WI38 (cell line): Measurements from ENCODE around the gene LRRK1.

ENCODE experiments used
- H3K4me3 ChIP-seq: 2 replicates; pipeline ENCODE4 v1.5.1; 2011; ENCODE audit warnings: low read depth, mild to moderate bottlenecking, control low read depth, low read length
- TF ChIP-seq, protein P1 (sequence below): IDR thresholded peaks from 2 replicates; pipeline ENCODE4 v1.5.1; 2012; ENCODE audit warnings: low read depth, mild to moderate bottlenecking, control low read depth, low read length

LRRK1 gene

GRCh38 chr15:100988857-100989256, 69.7 kb downstream of the LRRK1 start:
- TF ChIP-seq, protein P1, sequence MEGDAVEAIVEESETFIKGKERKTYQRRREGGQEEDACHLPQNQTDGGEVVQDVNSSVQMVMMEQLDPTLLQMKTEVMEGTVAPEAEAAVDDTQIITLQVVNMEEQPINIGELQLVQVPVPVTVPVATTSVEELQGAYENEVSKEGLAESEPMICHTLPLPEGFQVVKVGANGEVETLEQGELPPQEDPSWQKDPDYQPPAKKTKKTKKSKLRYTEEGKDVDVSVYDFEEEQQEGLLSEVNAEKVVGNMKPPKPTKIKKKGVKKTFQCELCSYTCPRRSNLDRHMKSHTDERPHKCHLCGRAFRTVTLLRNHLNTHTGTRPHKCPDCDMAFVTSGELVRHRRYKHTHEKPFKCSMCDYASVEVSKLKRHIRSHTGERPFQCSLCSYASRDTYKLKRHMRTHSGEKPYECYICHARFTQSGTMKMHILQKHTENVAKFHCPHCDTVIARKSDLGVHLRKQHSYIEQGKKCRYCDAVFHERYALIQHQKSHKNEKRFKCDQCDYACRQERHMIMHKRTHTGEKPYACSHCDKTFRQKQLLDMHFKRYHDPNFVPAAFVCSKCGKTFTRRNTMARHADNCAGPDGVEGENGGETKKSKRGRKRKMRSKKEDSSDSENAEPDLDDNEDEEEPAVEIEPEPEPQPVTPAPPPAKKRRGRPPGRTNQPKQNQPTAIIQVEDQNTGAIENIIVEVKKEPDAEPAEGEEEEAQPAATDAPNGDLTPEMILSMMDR = no peak
- H3K4me3 ChIP-seq = no peak overlapping the region

DNA sequence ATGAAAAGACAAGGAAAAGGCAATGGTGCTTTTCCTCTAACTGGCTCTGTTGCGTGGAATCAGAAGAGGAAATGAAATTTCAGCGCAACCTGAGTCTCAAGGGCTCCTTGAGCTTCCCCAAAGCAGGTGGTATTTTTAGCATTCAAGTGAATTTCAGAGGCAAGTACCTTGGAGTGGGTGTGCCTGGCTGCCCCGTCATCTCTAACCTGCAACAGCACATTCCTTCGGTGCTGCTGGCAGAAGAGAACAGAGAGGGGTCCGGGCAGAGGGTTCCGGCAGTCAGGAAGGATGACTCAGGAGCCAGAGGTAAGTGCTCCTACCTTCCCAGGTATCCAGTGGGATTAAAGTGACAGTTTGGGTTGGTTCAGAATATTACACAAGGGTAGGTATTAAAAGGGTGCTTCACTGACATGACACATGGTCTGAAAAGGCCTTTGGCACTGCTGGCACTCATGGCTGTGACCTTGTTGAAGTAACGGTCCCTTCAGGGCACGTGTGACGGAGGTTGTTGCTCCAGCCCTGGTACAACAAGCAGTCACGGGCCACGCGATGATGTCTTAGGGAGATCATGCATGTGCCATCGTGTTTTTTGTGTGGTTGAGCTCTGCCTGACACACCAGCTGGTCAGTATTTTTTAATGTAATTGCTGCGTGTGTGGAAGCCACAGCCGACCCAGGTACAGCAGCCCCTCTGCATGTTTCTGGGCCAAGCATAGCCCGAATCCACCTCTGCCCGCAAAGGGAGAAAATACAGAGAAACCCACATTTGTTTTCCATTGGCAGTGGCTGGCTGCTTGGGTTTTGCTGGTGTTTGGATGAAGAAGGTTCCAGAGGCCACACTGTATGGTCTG, 75.7 kb downstream of the LRRK1 start:
- TF ChIP-seq, protein P1 = no peak
- H3K4me3 ChIP-seq = no peak overlapping the region

DNA sequence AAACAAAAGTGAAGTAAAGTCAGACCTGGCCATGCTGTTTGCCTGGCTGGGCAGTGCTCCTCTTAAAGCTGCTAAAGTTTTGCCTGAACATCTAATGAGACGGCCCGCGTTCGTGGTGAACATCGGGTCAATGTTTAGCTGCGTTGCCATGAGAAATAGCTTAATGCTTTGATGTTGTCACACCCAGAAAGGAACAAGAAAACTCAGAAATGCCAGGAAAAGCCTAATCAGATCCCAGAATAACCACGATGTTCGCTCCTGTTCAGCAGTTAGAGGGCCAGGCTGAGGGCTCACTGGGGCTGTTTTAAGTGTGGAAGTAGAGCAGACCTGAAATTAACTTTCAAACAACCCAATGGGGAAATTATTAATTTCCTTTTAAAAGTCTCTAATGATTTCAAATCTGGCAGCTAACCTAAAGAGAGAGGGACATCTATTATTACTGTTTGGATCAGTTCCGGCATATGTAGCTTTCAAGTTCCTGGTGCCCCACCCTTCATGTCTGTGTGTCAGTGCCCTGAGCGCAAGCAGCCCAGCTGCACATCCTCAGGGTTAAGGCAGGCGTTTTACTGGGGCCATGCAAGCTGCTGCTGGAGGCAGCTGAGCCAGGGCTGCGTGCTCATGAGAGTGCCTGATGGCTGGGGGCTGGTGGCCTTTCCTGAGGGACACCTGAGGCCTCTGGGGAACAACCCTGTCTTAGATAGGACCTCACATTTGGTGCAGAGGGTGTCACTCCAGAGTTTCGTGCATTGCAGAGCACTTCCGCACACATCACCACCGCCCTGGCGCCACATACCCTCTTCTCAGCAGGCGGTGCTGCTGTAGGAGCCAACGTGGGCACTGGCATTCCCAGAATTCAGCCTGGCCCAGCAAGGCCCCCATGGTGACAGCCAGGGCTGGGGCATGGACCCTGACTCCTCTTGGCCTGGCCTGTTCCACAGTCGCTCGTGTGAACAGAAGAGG, 76.6 kb downstream of the LRRK1 start:
- TF ChIP-seq, protein P1 = no peak
- no peak overlapping the region for H3K4me3 ChIP-seq

GRCh38 chr15:100997442-100997841, 78.3 kb downstream of the LRRK1 start:
- no peak overlapping the region for H3K4me3 ChIP-seq
- TF ChIP-seq, protein P1 = no peak

GRCh38 chr15:100998630-100999029, 79.5 kb downstream of the LRRK1 start:
- TF ChIP-seq, protein P1 = no peak
- H3K4me3 ChIP-seq = no peak overlapping the region

DNA sequence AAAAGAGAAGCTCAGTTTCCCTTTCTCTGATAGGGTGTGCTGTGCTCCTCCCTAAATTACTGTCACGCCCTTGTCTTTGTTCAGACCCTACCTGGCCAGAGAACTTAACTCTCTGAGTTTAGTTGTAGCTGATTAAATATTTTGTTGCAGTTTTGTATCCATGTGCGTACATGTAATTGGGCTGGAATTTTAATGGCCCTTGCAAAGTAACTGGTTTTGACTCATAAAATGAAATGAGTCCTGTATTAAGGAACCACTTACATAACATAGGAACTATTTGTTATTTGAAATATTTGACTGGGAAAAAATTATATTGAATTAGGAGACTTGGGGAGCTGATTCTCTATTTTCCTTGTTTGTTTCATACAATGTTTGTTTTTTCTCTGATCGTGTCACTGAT, 80.2 kb downstream of the LRRK1 start:
- no peak overlapping the region for H3K4me3 ChIP-seq

More for the DNA sequence above, 80.2 kb downstream of the LRRK1 start:
- TF ChIP-seq, protein P1 = no peak
